GM12865 (cell line): Measurements from ENCODE around the gene CCDC61.

Source experiments
- DNase-seq: peaks from one replicate; pipeline ENCODE4 v3.0.0; 2010; ENCODE audit warnings: low read depth
- H3K4me3 ChIP-seq: 2 replicates; pipeline ENCODE4 v1.5.1; 2011; ENCODE audit warnings: mild to moderate bottlenecking, low read depth, low read length, control low read depth
- CTCF ChIP-seq: IDR thresholded peaks from 2 replicates; pipeline ENCODE4 v1.5.1; 2011; ENCODE audit warnings: low read length, control low read depth, low read depth, inconsistent platforms; ENCODE audit not compliant: insufficient read depth; ENCODE audit errors: missing control alignments

Gene CCDC61

GRCh38 chr19:46056536-46056935 is 61.3 kb downstream of the CCDC61 start:
- no peak overlapping the region for H3K4me3 ChIP-seq
- DNase-seq: no peak
- no peak for TF ChIP-seq CTCF

- H3K4me3 ChIP-seq: no peak overlapping the region
- no peak for TF ChIP-seq CTCF
- no peak for DNase-seq
Measured at GRCh38 chr19:46058778-46059177, 63.5 kb downstream of the CCDC61 start.

GRCh38 chr19:46060012-46060411 is 64.7 kb downstream of the CCDC61 start:
- TF ChIP-seq CTCF: no peak
- DNase-seq: no peak
- H3K4me3 ChIP-seq: no peak overlapping the region

GRCh38 chr19:46063201-46063600 is 67.9 kb downstream of the CCDC61 start:
- TF ChIP-seq CTCF: no peak
- DNase-seq: no peak
- no peak overlapping the region for H3K4me3 ChIP-seq

- no peak for DNase-seq
- no peak overlapping the region for H3K4me3 ChIP-seq
- TF ChIP-seq CTCF: no peak
Measured at GRCh38 chr19:46065486-46066071, 70.3 kb downstream of the CCDC61 start.

- no peak for TF ChIP-seq CTCF
- H3K4me3 ChIP-seq: no peak overlapping the region
- no peak for DNase-seq
Measured at GRCh38 chr19:46066471-46066870, 71.2 kb downstream of the CCDC61 start.

- DNase-seq: no peak
- TF ChIP-seq CTCF: no peak
- no peak overlapping the region for H3K4me3 ChIP-seq
Measured at GRCh38 chr19:46067691-46068090, 72.4 kb downstream of the CCDC61 start.
